K562 (cell line): ENCODE results near the gene HTR1D. TPM values are rescaled to one million over a fixed set of nuclear protein-coding genes. Genes with fewer than 3 reads are reported as not detected.

Source experiments
- BCL6 ChIP-seq: fragments of 250-450 bp; sonication (Bioruptor Pico); IDR thresholded peaks from 2 replicates; pipeline ENCODE4 v1.4.0; 2020
- CTBP1 ChIP-seq: fragments of 450-650 bp; IDR thresholded peaks from 2 replicates; pipeline ENCODE4 v1.6.1; 2016; ENCODE audit warnings: borderline replicate concordance
- FOXP4 ChIP-seq: sonication (generic); formaldehyde crosslinking; IDR thresholded peaks from 2 replicates; pipeline ENCODE4 v1.8.0; 2022; ENCODE audit warnings: mild to moderate bottlenecking, missing genetic modification reagents, borderline replicate concordance
- GTF2F1 ChIP-seq: IDR thresholded peaks from 2 replicates; pipeline ENCODE4 v1.6.1; 2011; ENCODE audit warnings: low read depth, low read length, improper control_type of control experiment
- KDM1A ChIP-seq, 2 experiments: fragments of 450-650 bp; IDR thresholded peaks; 2 replicates each; pipeline ENCODE4 v1.6.1; 2016; ENCODE audit warnings: mild to moderate bottlenecking in 2 of 2
- MCM3 ChIP-seq: fragments of 450-650 bp; IDR thresholded peaks from 2 replicates; pipeline ENCODE4 v1.6.1; 2016
- RBM34 ChIP-seq: fragments of 200-400 bp; formaldehyde crosslinking; IDR thresholded peaks from 2 replicates; pipeline ENCODE4 v1.6.1; 2018; ENCODE audit warnings: low read length, borderline replicate concordance; ENCODE audit not compliant: insufficient read depth
- SRF ChIP-seq, 2 experiments: fragments of 250-450, 450-650 bp in 1 of 2; sonication (Bioruptor Pico) in 1 of 2; sonication (generic) in 1 of 2; formaldehyde crosslinking; IDR thresholded peaks; 2 replicates each; pipeline versions ENCODE4 v1.5.0 to v1.5.1; 2020 to 2022; ENCODE audit warnings: mild to moderate bottlenecking in 1 of 2, missing genetic modification reagents in 1 of 2
- STAT5A ChIP-seq: IDR thresholded peaks from 2 replicates; pipeline ENCODE4 v1.6.1; 2012; ENCODE audit warnings: low read length, inconsistent platforms, borderline replicate concordance
- ZC3H8 ChIP-seq: fragments of 450-650 bp; IDR thresholded peaks from 2 replicates; pipeline ENCODE4 v1.6.1; 2017
- ZNF584 ChIP-seq: fragments of 200-800 bp; sonication (Bioruptor generic); IDR thresholded peaks from 2 replicates; pipeline ENCODE4 v1.6.1; 2016; ENCODE audit warnings: low read depth, mild to moderate bottlenecking, missing genetic modification characterization, missing compliant biosample characterization
- polyA plus RNA-seq, 8 experiments: library from polyadenylated mRNA; depleted of rRNA in 4 of 8; stranded (reverse) in 5 of 8; unstranded in 3 of 8; fragments of >200 nt; fragmentation: Nextera tagmentation in 2 of 8; fragmentation: Illumina TruSeq in 1 of 8; extraction: Ambion mirVana in 2 of 8; extraction: Trizol in 1 of 8; gene quantifications; 2 replicates each; pipeline versions ENCODE4 v1.2.1 to v1.2.3, GENCODE V29; 2011 to 2014; ENCODE audit warnings: inconsistent platforms in 1 of 8, missing spikeins in 1 of 8
- total RNA-seq, 7 experiments: library from RNA; depleted of rRNA in 6 of 7; stranded (reverse); fragments of >200 nt in 6 of 7; fragmentation: Illumina TruSeq in 2 of 7; extraction: Trizol in 2 of 7; gene quantifications; 2 replicates each; pipeline versions ENCODE4 v1.2.1 to v1.2.3, GENCODE V29; 2011 to 2021; ENCODE audit warnings: low replicate concordance in 1 of 7
- TF ChIP-seq, protein P1 (sequence below), 2 experiments: fragments of 450-650 bp; IDR thresholded peaks; 2 replicates each; pipeline ENCODE4 v1.6.1; 2016; ENCODE audit warnings: mild to moderate bottlenecking in 2 of 2, borderline replicate concordance in 1 of 2, low read depth in 1 of 2, moderate library complexity in 1 of 2

HTR1D gene
- total and polyA plus RNA-seq, 9 of the 15 experiments (the other 6 are each of a cell fraction or from before 2014, with no cell fraction given) = 0.03 to 0.09 (median 0.04) TPM; not detected in 4

GRCh38 chr1:23193391-23194118 lies 23.7 kb downstream of the HTR1D start (continued):
- TF ChIP-seq, protein P1, sequence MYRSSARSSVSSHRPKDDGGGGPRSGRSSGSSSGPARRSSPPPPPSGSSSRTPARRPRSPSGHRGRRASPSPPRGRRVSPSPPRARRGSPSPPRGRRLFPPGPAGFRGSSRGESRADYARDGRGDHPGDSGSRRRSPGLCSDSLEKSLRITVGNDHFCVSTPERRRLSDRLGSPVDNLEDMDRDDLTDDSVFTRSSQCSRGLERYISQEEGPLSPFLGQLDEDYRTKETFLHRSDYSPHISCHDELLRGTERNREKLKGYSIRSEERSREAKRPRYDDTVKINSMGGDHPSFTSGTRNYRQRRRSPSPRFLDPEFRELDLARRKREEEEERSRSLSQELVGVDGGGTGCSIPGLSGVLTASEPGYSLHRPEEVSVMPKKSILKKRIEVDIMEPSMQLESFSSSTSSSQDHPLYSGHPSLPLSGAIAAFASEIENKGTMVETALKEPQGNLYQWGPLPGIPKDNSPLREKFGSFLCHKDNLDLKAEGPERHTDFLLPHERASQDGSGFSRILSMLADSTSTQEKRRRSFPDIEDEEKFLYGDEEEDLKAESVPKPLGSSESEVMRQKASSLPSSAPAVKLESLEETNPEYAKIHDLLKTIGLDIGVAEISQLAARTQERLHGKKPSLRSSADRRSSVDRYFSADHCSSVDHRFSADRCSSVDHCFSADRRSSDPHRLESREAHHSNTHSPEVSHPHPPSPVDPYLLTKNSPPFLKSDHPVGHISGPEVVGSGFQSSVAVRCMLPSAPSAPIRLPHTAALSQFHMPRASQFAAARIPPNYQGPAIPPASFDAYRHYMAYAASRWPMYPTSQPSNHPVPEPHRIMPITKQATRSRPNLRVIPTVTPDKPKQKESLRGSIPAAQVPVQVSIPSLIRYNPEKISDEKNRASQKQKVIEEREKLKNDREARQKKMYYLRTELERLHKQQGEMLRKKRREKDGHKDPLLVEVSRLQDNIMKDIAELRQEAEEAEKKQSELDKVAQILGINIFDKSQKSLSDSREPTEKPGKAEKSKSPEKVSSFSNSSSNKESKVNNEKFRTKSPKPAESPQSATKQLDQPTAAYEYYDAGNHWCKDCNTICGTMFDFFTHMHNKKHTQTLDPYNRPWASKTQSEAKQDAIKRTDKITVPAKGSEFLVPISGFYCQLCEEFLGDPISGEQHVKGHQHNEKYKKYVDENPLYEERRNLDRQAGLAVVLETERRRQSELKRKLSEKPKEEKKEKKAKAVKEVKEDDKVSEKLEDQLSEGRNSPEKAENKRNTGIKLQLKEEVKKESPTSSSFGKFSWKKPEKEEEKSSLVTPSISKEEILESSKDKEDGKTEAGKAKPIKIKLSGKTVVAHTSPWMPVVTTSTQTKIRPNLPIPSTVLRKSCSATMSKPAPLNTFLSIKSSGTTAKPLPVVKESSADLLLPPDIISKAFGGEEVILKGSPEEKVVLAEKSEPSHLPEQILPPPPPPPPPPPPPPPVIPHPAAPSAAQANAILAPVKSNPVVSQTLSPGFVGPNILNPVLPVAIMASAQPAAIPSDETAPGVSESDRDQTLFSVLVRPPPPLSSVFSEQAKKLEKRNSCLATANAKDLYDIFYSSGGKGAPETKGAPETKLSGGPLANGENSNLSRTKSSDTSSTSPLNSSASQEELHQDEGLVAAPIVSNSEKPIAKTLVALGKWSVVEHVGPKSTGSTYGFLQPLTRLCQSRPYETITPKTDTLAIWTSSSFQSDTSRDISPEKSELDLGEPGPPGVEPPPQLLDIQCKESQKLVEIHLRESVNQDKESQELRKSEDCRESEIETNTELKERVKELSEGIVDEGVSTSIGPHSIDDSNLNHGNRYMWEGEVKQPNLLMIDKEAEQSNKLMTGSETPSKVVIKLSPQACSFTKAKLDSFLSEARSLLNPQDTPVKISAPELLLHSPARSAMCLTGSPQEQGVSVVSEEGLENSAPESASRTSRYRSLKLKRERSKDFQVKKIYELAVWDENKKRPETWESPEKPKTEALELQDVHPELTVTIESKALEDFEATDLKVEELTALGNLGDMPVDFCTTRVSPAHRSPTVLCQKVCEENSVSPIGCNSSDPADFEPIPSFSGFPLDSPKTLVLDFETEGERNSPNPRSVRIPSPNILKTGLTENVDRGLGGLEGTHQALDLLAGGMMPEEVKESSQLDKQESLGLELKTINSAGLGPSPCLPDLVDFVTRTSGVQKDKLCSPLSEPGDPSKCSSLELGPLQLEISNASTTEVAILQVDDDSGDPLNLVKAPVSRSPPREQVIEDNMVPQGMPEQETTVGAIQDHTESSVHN (IDR thresholded peaks at IDR 0.05; ENCODE audit: borderline replicate concordance in 1 of 2, low read depth in 1 of 2) = no peak
- TF ChIP-seq SRF (CRISPR knock-in tag; IDR thresholded peaks at IDR 0.05) (no peak), KDM1A (IDR thresholded peaks at IDR 0.05) (no peak), FOXP4 (CRISPR knock-in tag) (no peak), ZNF584 (no peak), MCM3 (0 out of 2 replicates have a peak, but pooled peaks have one; percentile 35), ZC3H8 (no peak), GTF2F1 (no peak), BCL6 (CRISPR knock-in tag) (no peak), RBM34 (no peak), STAT5A (no peak), CTBP1 (0 out of 2 replicates have a peak, but pooled peaks have one; percentile 31)
